Natural killer cell (primary cell): ENCODE data around the gene SNX5. TPM values are rescaled to one million over a fixed set of nuclear protein-coding genes. Genes with fewer than 3 reads are reported as not detected.

ENCODE experiments used
- ATAC-seq, 3 donors: fragments of 150-1000 bp in 2 of 3; fragments of 200-7000 bp in 1 of 3; cut with Tn5 transposase; 1 replicate in 1 of 3; 2 replicates in 2 of 3; pipeline ENCODE4 v1.10.0; 2021; ENCODE audit warnings: mild to moderate bottlenecking in 2 of 3, moderate library complexity in 2 of 3
- DNase-seq, 2 donors: peaks; one replicate each; pipeline versions ENCODE4 v3.0.0 to v3.0.0-alpha.2; 2013 to 2021; ENCODE audit warnings: mixed read lengths in 1 of 2
- H3K27ac ChIP-seq: one replicate; pipeline ENCODE4 v1.5.1; 2013; ENCODE audit warnings: mild to moderate bottlenecking, low read length
- H3K27me3 ChIP-seq: one replicate; pipeline ENCODE4 v1.6.1; 2013; ENCODE audit warnings: low read length; ENCODE audit not compliant: control insufficient read depth, insufficient read depth
- H3K36me3 ChIP-seq: one replicate; pipeline ENCODE4 v1.6.1; 2013; ENCODE audit warnings: low read length; ENCODE audit not compliant: control insufficient read depth, insufficient read depth
- H3K4me1 ChIP-seq: one replicate; pipeline ENCODE4 v1.6.1; 2013; ENCODE audit warnings: low read length; ENCODE audit not compliant: control insufficient read depth, insufficient read depth
- H3K4me3 ChIP-seq: one replicate; pipeline ENCODE4 v1.5.1; 2013; ENCODE audit warnings: low read length
- H3K9me3 ChIP-seq: one replicate; pipeline ENCODE4 v1.6.1; 2013; ENCODE audit warnings: low read length; ENCODE audit not compliant: control insufficient read depth, insufficient read depth
- H3K27ac Mint-ChIP-seq, 2 donors: one replicate each; pipeline ENCODE4 v1.8.0; 2022; ENCODE audit warnings: mild to moderate bottlenecking in 2 of 2, mixed read lengths in 2 of 2, moderate library complexity in 1 of 2
- H3K27me3 Mint-ChIP-seq, 2 donors: one replicate each; pipeline ENCODE4 v1.8.0; 2022; ENCODE audit warnings: low read depth in 2 of 2, mixed read lengths in 2 of 2
- H3K36me3 Mint-ChIP-seq: one replicate; pipeline ENCODE4 v1.8.0; 2022; ENCODE audit warnings: mixed read lengths
- H3K4me1 Mint-ChIP-seq, 2 donors: one replicate each; pipeline ENCODE4 v1.8.0; 2022; ENCODE audit warnings: mixed read lengths in 2 of 2
- H3K4me3 Mint-ChIP-seq: one replicate; pipeline ENCODE4 v1.8.0; 2022; ENCODE audit warnings: mild to moderate bottlenecking, moderate library complexity, mixed read lengths
- H3K9me3 Mint-ChIP-seq, 2 donors: one replicate each; pipeline ENCODE4 v1.8.0; 2022; ENCODE audit warnings: mixed read lengths in 2 of 2
- WGBS: methylation state at CpG from one replicate; pipeline ENCODE4 v1.1.7; 2013; ENCODE audit warnings: missing lambda C conversion rate; ENCODE audit not compliant: insufficient coverage; 5-methylcytosine and 5-hydroxymethylcytosine counted together
- intact Hi-C: fragments of 100-400 bp; cut with micrococcal nuclease; formaldehyde crosslinking; loops from one replicate; pipeline ENCODE4 v1.14.2; 2022
- total RNA-seq, 4 donors: library from RNA; stranded (reverse); fragments of 120-200 nt in 1 of 4; gene quantifications; one replicate each; pipeline versions ENCODE4 v1.2.3 to v1.2.4, GENCODE V29; 2013 to 2022
- TF ChIP-seq, protein P1 (sequence below): fragments of 200-600 bp; IDR thresholded peaks from one replicate; pipeline ENCODE4 v1.8.0; 2022; ENCODE audit warnings: antibody characterized with exemption

SNX5 gene
- total RNA-seq, 3 donors from 2014 or later (not counting 1 experiment from before 2014, with no cell fraction given), result 62.3 to 85.4 (median 72.1) TPM

DNA sequence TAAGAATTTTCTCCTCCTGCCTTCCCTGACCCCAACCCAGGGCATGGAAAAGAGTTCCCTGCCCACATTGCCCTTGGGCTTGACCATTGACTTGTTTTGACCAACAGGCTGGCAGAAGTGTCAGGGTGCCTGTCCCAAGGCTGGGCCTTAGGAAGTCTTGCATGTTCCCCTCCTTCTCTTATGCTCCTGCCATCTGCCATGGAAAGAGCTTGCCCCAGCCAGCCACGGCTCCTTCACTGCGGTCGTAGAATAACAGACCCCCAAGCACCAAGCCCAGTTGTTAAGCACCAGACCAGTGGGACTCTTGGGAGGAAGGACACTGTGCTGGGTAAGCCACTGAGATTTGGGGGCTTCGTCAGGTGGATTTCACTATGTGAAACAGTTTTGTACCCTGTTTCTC lies 53.6 kb downstream of the SNX5 start:
- Mint-ChIP-seq H3K4me1 (no peaks in the 10 kb centered on the region), H3K27me3 (peaks cover 20 to 32% of the 10 kb centered on the region in 2 donors), H3K9me3 (no peaks in the 10 kb centered on the region), H3K36me3 (no peaks in the 10 kb centered on the region), H3K27ac (no peak overlapping the region), H3K4me3 (no peak overlapping the region)
- no peak overlapping the region for H3K27ac ChIP-seq
- H3K27me3 ChIP-seq, result no peaks in the 10 kb centered on the region
- TF ChIP-seq, protein P1, sequence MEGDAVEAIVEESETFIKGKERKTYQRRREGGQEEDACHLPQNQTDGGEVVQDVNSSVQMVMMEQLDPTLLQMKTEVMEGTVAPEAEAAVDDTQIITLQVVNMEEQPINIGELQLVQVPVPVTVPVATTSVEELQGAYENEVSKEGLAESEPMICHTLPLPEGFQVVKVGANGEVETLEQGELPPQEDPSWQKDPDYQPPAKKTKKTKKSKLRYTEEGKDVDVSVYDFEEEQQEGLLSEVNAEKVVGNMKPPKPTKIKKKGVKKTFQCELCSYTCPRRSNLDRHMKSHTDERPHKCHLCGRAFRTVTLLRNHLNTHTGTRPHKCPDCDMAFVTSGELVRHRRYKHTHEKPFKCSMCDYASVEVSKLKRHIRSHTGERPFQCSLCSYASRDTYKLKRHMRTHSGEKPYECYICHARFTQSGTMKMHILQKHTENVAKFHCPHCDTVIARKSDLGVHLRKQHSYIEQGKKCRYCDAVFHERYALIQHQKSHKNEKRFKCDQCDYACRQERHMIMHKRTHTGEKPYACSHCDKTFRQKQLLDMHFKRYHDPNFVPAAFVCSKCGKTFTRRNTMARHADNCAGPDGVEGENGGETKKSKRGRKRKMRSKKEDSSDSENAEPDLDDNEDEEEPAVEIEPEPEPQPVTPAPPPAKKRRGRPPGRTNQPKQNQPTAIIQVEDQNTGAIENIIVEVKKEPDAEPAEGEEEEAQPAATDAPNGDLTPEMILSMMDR, result no peak
- H3K4me3 ChIP-seq, result no peak overlapping the region
- intact Hi-C loops, result no loop called here
- WGBS, result 93% methylated on average over 4 of the region's 4 CpGs
- DNase-seq (no peak), ATAC-seq (no peak)
- no peaks in the 10 kb centered on the region for H3K9me3 ChIP-seq
- H3K4me1 ChIP-seq, result no peaks in the 10 kb centered on the region
- H3K36me3 ChIP-seq, result no peaks in the 10 kb centered on the region

DNA sequence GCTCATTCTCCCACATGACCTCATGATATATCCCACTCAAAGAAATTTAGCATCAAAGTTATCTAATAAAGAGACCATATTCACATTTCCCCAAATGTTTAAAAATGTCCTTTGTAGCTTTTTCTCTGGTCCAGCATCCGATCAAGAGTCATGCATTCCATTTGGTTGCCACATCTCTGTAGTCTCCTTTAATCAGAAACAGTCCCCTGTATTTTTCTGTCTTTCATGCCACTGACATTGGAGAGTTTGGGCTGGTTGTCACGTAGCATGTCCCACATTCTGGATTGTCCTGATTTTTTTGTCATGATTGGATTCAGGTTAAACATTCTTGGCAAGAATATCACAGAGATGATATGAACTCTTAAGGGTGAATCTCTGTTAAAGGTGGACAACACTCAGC lies 55.7 kb downstream of the SNX5 start:
- DNase-seq (no peak), ATAC-seq (no peak)
- H3K36me3 ChIP-seq, result no peaks in the 10 kb centered on the region
- 85% methylated on average over 2 of the region's 2 CpGs for WGBS
- peaks cover 18 to 24% of the 10 kb centered on the region in 2 donors for H3K27me3 Mint-ChIP-seq
- H3K4me3 ChIP-seq, result no peak overlapping the region
- TF ChIP-seq, protein P1, result no peak
- intact Hi-C loops, result no loop called here
- no peaks in the 10 kb centered on the region for H3K27me3 ChIP-seq
- H3K4me3 Mint-ChIP-seq, result no peak overlapping the region
- H3K9me3 Mint-ChIP-seq, result no peaks in the 10 kb centered on the region
- no peaks in the 10 kb centered on the region for H3K36me3 Mint-ChIP-seq
- H3K4me1 ChIP-seq, result no peaks in the 10 kb centered on the region
- H3K27ac Mint-ChIP-seq, result no peak overlapping the region
- no peaks in the 10 kb centered on the region for H3K4me1 Mint-ChIP-seq
- no peaks in the 10 kb centered on the region for H3K9me3 ChIP-seq
- H3K27ac ChIP-seq, result no peak overlapping the region

DNA sequence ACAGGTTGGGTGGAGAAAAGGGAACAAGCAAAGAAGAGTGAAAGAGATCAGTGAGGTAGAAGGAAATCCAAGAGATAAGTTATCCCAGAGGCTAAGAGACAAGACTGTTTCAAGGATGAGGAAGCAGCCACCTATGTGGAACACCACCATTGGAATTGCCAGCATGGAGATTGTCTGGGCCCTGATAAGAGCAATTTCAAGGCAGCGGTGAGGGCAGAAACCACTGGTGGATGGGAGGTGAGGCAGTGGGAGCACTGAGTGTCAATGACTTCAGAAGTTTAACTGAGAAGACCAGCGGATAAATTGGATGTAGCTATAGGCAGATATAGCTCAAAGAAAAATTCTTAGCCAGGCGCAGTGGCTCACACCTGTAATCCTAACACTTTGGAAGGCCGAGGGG lies 56.7 kb downstream of the SNX5 start:
- Histone ChIP-seq H3K27me3 (no peaks in the 10 kb centered on the region), H3K36me3 (no peaks in the 10 kb centered on the region), H3K27ac (no peak overlapping the region), H3K4me3 (no peak overlapping the region), H3K4me1 (no peaks in the 10 kb centered on the region), H3K9me3 (no peaks in the 10 kb centered on the region)
- no peaks in the 10 kb centered on the region for H3K9me3 Mint-ChIP-seq
- intact Hi-C loops, result no loop called here
- TF ChIP-seq, protein P1, result no peak
- no peak overlapping the region for H3K4me3 Mint-ChIP-seq
- H3K4me1 Mint-ChIP-seq, result no peaks in the 10 kb centered on the region
- no peaks in the 10 kb centered on the region for H3K36me3 Mint-ChIP-seq
- DNase-seq (no peak), ATAC-seq (no peak)
- peaks cover 18 to 24% of the 10 kb centered on the region in 2 donors for H3K27me3 Mint-ChIP-seq
- H3K27ac Mint-ChIP-seq, result no peak overlapping the region
- 72% methylated on average over 4 of the region's 4 CpGs for WGBS

GRCh38 chr20:17910828-17911294 lies 57.7 kb downstream of the SNX5 start:
- ATAC-seq (no peak), DNase-seq (no peak)
- no peaks in the 10 kb centered on the region for H3K27me3 ChIP-seq
- intact Hi-C loops, result no loop called here
- Mint-ChIP-seq H3K27ac (no peak overlapping the region), H3K4me1 (no peaks in the 10 kb centered on the region), H3K36me3 (no peaks in the 10 kb centered on the region), H3K4me3 (no peak overlapping the region), H3K27me3 (peaks cover 18 to 24% of the 10 kb centered on the region in 2 donors), H3K9me3 (no peaks in the 10 kb centered on the region)
- H3K4me1 ChIP-seq, result no peaks in the 10 kb centered on the region
- no peaks in the 10 kb centered on the region for H3K9me3 ChIP-seq
- no peak overlapping the region for H3K4me3 ChIP-seq
- 77% methylated on average over 6 of the region's 6 CpGs for WGBS
- TF ChIP-seq, protein P1, result no peak
- no peak overlapping the region for H3K27ac ChIP-seq
- H3K36me3 ChIP-seq, result no peaks in the 10 kb centered on the region
